HK-2 (cell line): Measurements from ENCODE around the gene MIGA2.
"Not testable (repeated sequence)": the region's sequence is repeated elsewhere in the genome, so short reads cannot be mapped to it uniquely, and the experiment has no call there.

ENCODE experiments used
- DNase-seq: peaks from one replicate; pipeline ENCODE4 v3.0.0-alpha.2; 2018; ENCODE audit not compliant: unreplicated experiment

The MIGA2 gene

GRCh38 chr9:129011170-129011569 is 25.3 kb upstream of the MIGA2 start:
- DNase-seq: no peak

- no peak for DNase-seq
These were observed 24.7 kb upstream of the MIGA2 start for GRCh38 chr9:129011761-129012181.

- no peak for DNase-seq
These were observed 24.1 kb upstream of the MIGA2 start for GRCh38 chr9:129012343-129012742.

- DNase-seq: no peak
These were observed 23.5 kb upstream of the MIGA2 start for GRCh38 chr9:129012893-129013448.

- DNase-seq: no peak
These were observed 22.8 kb upstream of the MIGA2 start for GRCh38 chr9:129013674-129014073.

- no peak for DNase-seq
These were observed 22.3 kb upstream of the MIGA2 start for GRCh38 chr9:129014124-129014523.

- DNase-seq: no peak
These were observed 21.8 kb upstream of the MIGA2 start for GRCh38 chr9:129014608-129015007.

GRCh38 chr9:129021091-129021490 is 15.3 kb upstream of the MIGA2 start:
- no peak for DNase-seq

- DNase-seq: no peak
These were observed 14.4 kb upstream of the MIGA2 start for GRCh38 chr9:129022037-129022436.

- peak; percentile 57 for DNase-seq
These were observed 13.2 kb upstream of the MIGA2 start for GRCh38 chr9:129023036-129023907.

- no peak for DNase-seq
These were observed 12.6 kb upstream of the MIGA2 start for GRCh38 chr9:129023908-129024233.

GRCh38 chr9:129026442-129027223 is 9.8 kb upstream of the MIGA2 start:
- DNase-seq: no peak

- DNase-seq: no peak
These were observed 9.2 kb upstream of the MIGA2 start for GRCh38 chr9:129027224-129027684.

GRCh38 chr9:129027685-129028191 is 8.7 kb upstream of the MIGA2 start:
- no peak for DNase-seq

- peak; percentile 99 for DNase-seq
These were observed 8.0 kb upstream of the MIGA2 start, which contains the start of gene SH3GLB2 for GRCh38 chr9:129028192-129028966. SH3GLB2 (minus strand) TSS chr9:129028331; CDS start chr9:129028154, 177 bp downstream.

GRCh38 chr9:129030191-129030590 is 6.2 kb upstream of the MIGA2 start:
- DNase-seq: no peak

- DNase-seq: no peak
These were observed 4.9 kb upstream of the MIGA2 start for GRCh38 chr9:129031514-129031913.

GRCh38 chr9:129032541-129033159 is 3.8 kb upstream of the MIGA2 start:
- no peak for DNase-seq

GRCh38 chr9:129033216-129033615 is 3.2 kb upstream of the MIGA2 start:
- DNase-seq: no peak

- DNase-seq: not testable (repeated sequence)
These were observed 588 bp upstream of the MIGA2 start for GRCh38 chr9:129035838-129036237.
